Thyroid gland (tissue), 4 donors: Measurements from ENCODE around the gene MTHFSD. TPM values are rescaled to one million over a fixed set of nuclear protein-coding genes. Genes with fewer than 3 reads are reported as not detected.

ENCODE experiments used
- DNase-seq, 2 donors: peaks; one replicate each; pipeline ENCODE4 v3.0.0-alpha.2; 2019
- H3K27ac ChIP-seq, 3 donors: fragments of 200-600 bp; sonication (generic); 1 replicate in 2 of 3; 2 replicates in 1 of 3; pipeline ENCODE4 v1.5.1; 2016 to 2019; ENCODE audit warnings: mild to moderate bottlenecking in 1 of 3, moderate library complexity in 1 of 3
- H3K27me3 ChIP-seq: fragments of 200-600 bp; sonication (generic); one replicate; pipeline ENCODE4 v1.5.1; 2019
- H3K36me3 ChIP-seq, 2 donors: fragments of 200-600 bp; sonication (generic); one replicate each; pipeline ENCODE4 v1.5.1; 2016 to 2019
- H3K4me1 ChIP-seq, 2 donors: fragments of 200-600 bp; sonication (generic); one replicate each; pipeline ENCODE4 v1.5.1; 2017 to 2019
- H3K4me3 ChIP-seq, 3 donors: fragments of 200-600 bp; sonication (generic); replicated peaks in 1 of 3; 1 replicate in 2 of 3; 2 replicates in 1 of 3; pipeline ENCODE4 v1.5.1; 2016; ENCODE audit warnings: mild to moderate bottlenecking in 1 of 3
- H3K9me3 ChIP-seq: fragments of 200-600 bp; sonication (generic); one replicate; pipeline ENCODE4 v1.5.1; 2017
- CTCF ChIP-seq, 6 experiments: fragments of 200-600 bp in 3 of 6; fragments of 450-650 bp in 3 of 6; sonication (generic) in 3 of 6; IDR thresholded peaks; one replicate each; pipeline ENCODE4 v1.5.1; 2016 to 2019; ENCODE audit warnings: antibody characterized with exemption in 6 of 6, mild to moderate bottlenecking in 2 of 6, inconsistent platforms in 1 of 6, moderate library complexity in 1 of 6
- POLR2A ChIP-seq, 2 donors: fragments of 450-650 bp; IDR thresholded peaks; one replicate each; pipeline ENCODE4 v1.6.1; 2017; ENCODE audit warnings: antibody characterized with exemption in 2 of 2, mild to moderate bottlenecking in 2 of 2, moderate library complexity in 1 of 2
- WGBS, 2 donors: methylation state at CpG; one replicate each; pipeline ENCODE4 v1.1.5; 2017; 5-methylcytosine and 5-hydroxymethylcytosine counted together
- intact Hi-C: fragments of 100-400 bp; cut with DNase I; formaldehyde crosslinking; loops from one replicate; pipeline ENCODE4 v1.15.1; 2023
- total RNA-seq, 4 donors: library from RNA; depleted of rRNA; stranded (reverse); fragments of >200 nt; gene quantifications; one replicate each; pipeline ENCODE4 v1.2.3, GENCODE V29; 2016

The MTHFSD gene
- total RNA-seq, 4 donors from 2014 or later, result 21.2 to 27.4 (median 25.2) TPM

GRCh38 chr16:86522634-86523033 is 32.4 kb downstream of the MTHFSD start:
- Histone ChIP-seq H3K4me3 (no peak overlapping the region), H3K4me1 (peaks cover 0 to 6% of the 10 kb centered on the region in 2 donors), H3K9me3 (no peaks in the 10 kb centered on the region), H3K27me3 (peaks cover 4% of the 10 kb centered on the region), H3K36me3 (no peaks in the 10 kb centered on the region), H3K27ac (no peak overlapping the region)
- TF ChIP-seq CTCF (IDR thresholded peaks at IDR 0.05) (no peak), POLR2A (IDR thresholded peaks at IDR 0.05) (no peak)
- intact Hi-C loops, result loop anchor here (5.0 kb wide), 1 partner anchor 450 kb away; no protein-coding TSS in a partner anchor
- DNase-seq, result no peak
- 82 to 83% methylated on average over 16 of the region's 16 CpGs for WGBS, 2 donors

DNA sequence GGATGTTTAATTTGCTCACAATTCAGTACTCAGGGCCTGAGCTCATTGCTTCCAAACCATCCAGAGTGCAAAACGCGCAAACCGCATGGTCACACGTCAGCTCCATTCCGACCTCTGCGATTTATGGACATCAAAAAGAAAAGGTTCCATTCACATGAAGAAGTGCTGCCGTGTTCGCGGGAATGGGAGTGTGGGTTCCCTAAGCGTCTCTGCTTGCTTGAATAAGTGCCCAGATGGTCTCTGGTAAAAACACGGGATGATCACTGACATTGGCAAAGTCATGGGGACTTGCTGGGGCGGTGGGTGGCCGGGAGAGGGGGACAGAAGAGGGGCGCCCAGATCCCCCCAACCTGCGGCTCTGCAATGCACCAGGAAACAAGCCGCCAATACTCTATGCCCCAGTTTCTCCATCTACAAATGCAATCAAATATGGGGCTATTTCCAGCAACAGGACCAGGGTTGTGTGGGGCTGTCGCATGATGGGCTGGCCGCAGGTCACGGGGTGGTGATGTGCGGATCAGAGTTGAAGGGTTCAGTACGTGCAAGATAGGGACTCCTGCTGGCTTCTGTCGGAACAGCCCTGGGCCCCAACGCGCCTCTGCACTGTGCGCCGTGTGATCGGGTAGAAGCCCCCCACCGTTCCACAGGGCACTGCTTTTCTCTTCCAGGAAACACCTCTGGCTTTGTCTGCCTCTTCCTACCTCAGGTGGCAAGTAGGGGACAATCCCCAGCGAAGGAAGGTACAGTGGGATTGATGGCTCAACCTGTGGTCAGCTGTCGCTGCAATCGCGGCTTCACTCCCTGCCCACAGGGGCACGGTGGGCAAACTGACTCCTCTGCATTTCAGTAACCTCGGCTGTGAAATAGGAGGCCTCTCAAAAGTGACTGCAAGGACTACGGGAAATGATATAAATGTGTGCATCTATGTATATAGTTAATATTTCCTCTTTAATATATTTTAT is 33.5 kb downstream of the MTHFSD start:
- H3K4me3 ChIP-seq, result no peak overlapping the region
- H3K27me3 ChIP-seq, result peaks cover 9% of the 10 kb centered on the region
- intact Hi-C loops, result loop anchor here (5.0 kb wide), 1 partner anchor 449 kb away; no protein-coding TSS in a partner anchor
- H3K36me3 ChIP-seq, result no peaks in the 10 kb centered on the region
- DNase-seq, result no peak
- 79 to 85% methylated on average over 30 to 35 of the region's 35 CpGs for WGBS, 2 donors
- H3K27ac ChIP-seq, result no peak overlapping the region
- H3K9me3 ChIP-seq, result no peaks in the 10 kb centered on the region
- peaks cover 0 to 6% of the 10 kb centered on the region in 2 donors for H3K4me1 ChIP-seq
- no peak for TF ChIP-seq CTCF (IDR thresholded peaks at IDR 0.05)
- no peak for TF ChIP-seq POLR2A (IDR thresholded peaks at IDR 0.05)

GRCh38 chr16:86520317-86521210 is 34.5 kb downstream of the MTHFSD start:
- DNase-seq, result no peak
- peaks cover 0 to 6% of the 10 kb centered on the region in 2 donors for H3K4me1 ChIP-seq
- H3K27me3 ChIP-seq, result peaks cover 9% of the 10 kb centered on the region
- TF ChIP-seq POLR2A (IDR thresholded peaks at IDR 0.05), result no peak
- TF ChIP-seq CTCF (IDR thresholded peaks at IDR 0.05), result no peak
- H3K9me3 ChIP-seq, result no peaks in the 10 kb centered on the region
- H3K27ac ChIP-seq, result no peak overlapping the region
- no peaks in the 10 kb centered on the region for H3K36me3 ChIP-seq
- WGBS, 2 donors, result 45 to 52% methylated on average over 30 of the region's 30 CpGs
- intact Hi-C loops, result loop anchor here (5.0 kb wide), 1 partner anchor 448 kb away; no protein-coding TSS in a partner anchor
- no peak overlapping the region for H3K4me3 ChIP-seq

DNA sequence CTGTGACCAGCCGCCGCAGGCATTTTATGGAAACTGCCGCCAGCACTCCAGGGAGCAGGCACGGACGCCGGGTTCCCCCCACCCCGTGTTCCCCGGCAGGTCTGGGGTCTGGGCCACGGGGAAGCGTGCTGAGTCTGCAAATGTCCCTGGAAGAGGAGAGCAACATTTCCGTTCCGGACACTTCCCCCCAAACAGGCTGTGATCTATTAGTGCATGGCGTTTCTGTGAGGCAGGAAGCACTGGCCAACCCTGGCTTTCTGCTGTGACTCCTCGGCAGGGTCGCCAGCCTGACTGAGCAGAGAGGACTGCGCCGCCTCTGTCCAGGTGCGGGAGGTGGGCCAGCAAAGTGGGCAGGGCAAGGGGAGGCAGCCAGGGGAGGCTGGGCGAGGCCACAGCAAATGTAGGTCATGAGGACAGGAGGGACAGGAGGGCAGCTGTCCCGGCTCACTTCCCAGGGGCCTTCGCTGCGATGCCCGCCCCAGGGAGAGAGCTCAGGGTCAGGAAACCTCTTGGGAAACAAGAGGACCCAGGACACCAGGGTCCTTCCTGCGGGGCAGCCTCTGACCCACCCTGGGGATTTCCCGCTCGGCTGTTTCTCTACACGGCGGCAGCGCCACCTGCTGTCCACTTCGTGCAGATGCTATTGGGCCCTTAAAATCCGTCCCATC is 35.3 kb downstream of the MTHFSD start:
- H3K36me3 ChIP-seq, result no peaks in the 10 kb centered on the region
- WGBS, 2 donors, result 24 to 27% methylated on average over 30 to 31 of the region's 31 CpGs
- H3K27ac ChIP-seq, result no peak overlapping the region
- H3K27me3 ChIP-seq, result peaks cover 11% of the 10 kb centered on the region
- no peak for TF ChIP-seq POLR2A (IDR thresholded peaks at IDR 0.05)
- peak; percentile 50 to 93 (median 62) for TF ChIP-seq CTCF (IDR thresholded peaks at IDR 0.05)
- H3K4me1 ChIP-seq, result peaks cover 0 to 6% of the 10 kb centered on the region in 2 donors
- intact Hi-C loops, result loop anchor here (5.0 kb wide), 2 partner anchors 182 to 447 kb away; no protein-coding TSS in a partner anchor
- DNase-seq, result peak; percentile 43 to 48
- H3K9me3 ChIP-seq, result no peaks in the 10 kb centered on the region
- H3K4me3 ChIP-seq, result no peak overlapping the region
